ENCODE results near the gene ARHGAP44. TPM values are rescaled to one million over a fixed set of nuclear protein-coding genes. Genes with fewer than 3 reads are reported as not detected.

ARHGAP44 gene
- total RNA-seq, 1 experiment from 2014 or later = 17.1 TPM

- Mint-ChIP-seq H3K36me3 (ENCODE audit: insufficient read depth, unreplicated experiment) (no peaks in the 10 kb centered on the region), H3K4me3 (ENCODE audit: low read depth, unreplicated experiment) (no peak overlapping the region), H3K9me3 (ENCODE audit: low read depth, unreplicated experiment) (no peaks in the 10 kb centered on the region), H3K27ac (ENCODE audit: unreplicated experiment) (no peak overlapping the region), H3K27me3 (ENCODE audit: unreplicated experiment) (peaks cover 30% of the 10 kb centered on the region), H3K4me1 (ENCODE audit: low read depth, unreplicated experiment) (peaks cover 8% of the 10 kb centered on the region)
- BruUV-seq (replicated peaks) = no TSS peak
- no peak for DNase-seq
- no peak for TF ChIP-seq CTCF (IDR thresholded peaks at IDR 0.05; ENCODE audit: unreplicated experiment)
- CTCF ChIA-PET = interaction anchor here (2.6 kb wide), 1 partner anchor 11 kb away, joined by 8 read pairs; the partner anchor contains the start of gene ELAC2
- intact Hi-C loops (cut with micrococcal nuclease; ENCODE audit: unreplicated experiment) = no loop called here
Measured at GRCh38 chr17:13029340-13029739, 240.0 kb downstream of the ARHGAP44 start.

- Mint-ChIP-seq H3K9me3 (ENCODE audit: low read depth, unreplicated experiment) (no peaks in the 10 kb centered on the region), H3K27ac (ENCODE audit: unreplicated experiment) (no peak overlapping the region), H3K4me1 (ENCODE audit: low read depth, unreplicated experiment) (peaks cover 1% of the 10 kb centered on the region), H3K27me3 (ENCODE audit: unreplicated experiment) (peaks cover 23% of the 10 kb centered on the region), H3K4me3 (ENCODE audit: low read depth, unreplicated experiment) (no peak overlapping the region), H3K36me3 (ENCODE audit: insufficient read depth, unreplicated experiment) (no peaks in the 10 kb centered on the region)
- CTCF ChIA-PET = interaction anchor here (0.7 to 2.6 kb wide), 2 partner anchors 12 to 15 kb away, joined by 3 to 8 read pairs; partner anchors contain the start of gene ELAC2
- no peak for TF ChIP-seq CTCF (IDR thresholded peaks at IDR 0.05; ENCODE audit: unreplicated experiment)
- DNase-seq = no peak
- intact Hi-C loops (cut with micrococcal nuclease; ENCODE audit: unreplicated experiment) = loop anchor here (5.0 kb wide), 1 partner anchor 307 kb away; no protein-coding TSS in a partner anchor
- BruUV-seq (replicated peaks) = no TSS peak
Measured at GRCh38 chr17:13030056-13030455, 240.8 kb downstream of the ARHGAP44 start.

GRCh38 chr17:13030459-13031300 is 241.4 kb downstream of the ARHGAP44 start:
- Mint-ChIP-seq H3K9me3 (ENCODE audit: low read depth, unreplicated experiment) (peaks cover 2% of the 10 kb centered on the region), H3K27ac (ENCODE audit: unreplicated experiment) (no peak overlapping the region), H3K4me1 (ENCODE audit: low read depth, unreplicated experiment) (no peaks in the 10 kb centered on the region), H3K27me3 (ENCODE audit: unreplicated experiment) (peaks cover 17% of the 10 kb centered on the region), H3K4me3 (ENCODE audit: low read depth, unreplicated experiment) (no peak overlapping the region), H3K36me3 (ENCODE audit: insufficient read depth, unreplicated experiment) (no peaks in the 10 kb centered on the region)
- peak; percentile 36 for DNase-seq
- peak; percentile 55 for TF ChIP-seq CTCF (IDR thresholded peaks at IDR 0.05; ENCODE audit: unreplicated experiment)
- CTCF ChIA-PET = interaction anchor here (0.7 to 2.6 kb wide), 2 partner anchors 13 to 14 kb away, joined by 3 to 8 read pairs; partner anchors contain the start of gene ELAC2
- no TSS peak for BruUV-seq (replicated peaks)
- intact Hi-C loops (cut with micrococcal nuclease; ENCODE audit: unreplicated experiment) = loop anchor here (1.0 to 5.0 kb wide), 2 partner anchors 307 to 850 kb away; no protein-coding TSS in a partner anchor

- no TSS peak for BruUV-seq (replicated peaks)
- Mint-ChIP-seq H3K27me3 (ENCODE audit: unreplicated experiment) (peaks cover 16% of the 10 kb centered on the region), H3K4me3 (ENCODE audit: low read depth, unreplicated experiment) (no peak overlapping the region), H3K36me3 (ENCODE audit: insufficient read depth, unreplicated experiment) (no peaks in the 10 kb centered on the region), H3K9me3 (ENCODE audit: low read depth, unreplicated experiment) (peaks cover 2% of the 10 kb centered on the region), H3K27ac (ENCODE audit: unreplicated experiment) (no peak overlapping the region), H3K4me1 (ENCODE audit: low read depth, unreplicated experiment) (no peaks in the 10 kb centered on the region)
- CTCF ChIA-PET = interaction anchor here (0.7 to 1.5 kb wide), 3 partner anchors 14 to 1317 kb away, joined by 4 to 10 read pairs (median 8); partner anchors contain the start of gene ELAC2
- TF ChIP-seq CTCF (IDR thresholded peaks at IDR 0.05; ENCODE audit: unreplicated experiment) = peak; percentile 52
- peak; percentile 42 for DNase-seq
- intact Hi-C loops (cut with micrococcal nuclease; ENCODE audit: unreplicated experiment) = loop anchor here (1.0 to 5.0 kb wide), 2 partner anchors 305 to 852 kb away; no protein-coding TSS in a partner anchor
Measured at GRCh38 chr17:13031718-13032350, 242.5 kb downstream of the ARHGAP44 start.

All from Calu3 (cell line).